Embryonic facial prominence (tissue), 1 donor: ENCODE measurements around the gene HIVEP3.

Source experiments
- DNase-seq: peaks from one replicate; pipeline ENCODE4 v3.0.0-alpha.2; 2016; ENCODE audit errors: extremely low spot score

HIVEP3 gene

DNA sequence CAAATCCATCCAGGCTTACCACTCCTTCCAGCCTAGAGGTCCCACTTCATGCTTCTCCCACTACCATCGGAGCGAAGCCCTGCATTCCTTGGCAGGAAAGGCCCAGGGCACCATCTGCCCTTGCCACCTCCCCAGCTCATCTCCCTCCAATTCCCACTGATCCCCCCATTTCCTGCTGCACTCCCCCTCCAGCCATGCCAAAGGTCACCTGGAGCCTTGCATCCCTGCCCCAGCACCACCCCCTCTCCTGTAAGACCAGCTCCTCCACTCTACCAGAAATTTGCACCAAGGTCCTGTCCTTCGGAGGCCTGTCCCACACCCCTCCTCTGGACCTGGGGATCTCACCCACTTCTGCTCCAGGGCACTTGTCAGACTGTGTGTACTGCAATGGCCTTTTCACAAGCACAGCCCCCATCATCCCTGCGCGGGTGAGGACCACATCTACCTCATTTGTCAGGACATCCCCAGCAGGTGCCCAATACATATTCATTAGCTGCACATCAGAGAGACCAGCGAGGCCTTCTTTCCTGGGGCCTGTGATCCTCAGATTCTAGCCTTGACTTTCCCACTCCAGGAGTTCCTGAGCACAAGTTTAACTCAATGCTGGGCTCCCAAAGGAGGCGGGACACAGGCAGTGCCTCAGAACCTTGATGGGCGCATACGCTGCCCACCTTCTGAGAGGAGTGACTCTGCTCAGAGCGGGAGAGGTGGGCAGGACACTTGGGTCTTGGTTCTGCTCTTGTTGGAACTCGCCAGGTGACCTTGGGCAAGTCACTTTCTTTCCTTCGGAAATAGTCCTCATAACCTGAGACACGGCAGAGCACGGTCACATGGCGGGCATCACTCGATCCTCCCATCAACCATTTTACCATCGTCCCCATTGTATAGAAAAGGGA is 384.3 kb downstream of the HIVEP3 start:
- DNase-seq, result no peak

DNA sequence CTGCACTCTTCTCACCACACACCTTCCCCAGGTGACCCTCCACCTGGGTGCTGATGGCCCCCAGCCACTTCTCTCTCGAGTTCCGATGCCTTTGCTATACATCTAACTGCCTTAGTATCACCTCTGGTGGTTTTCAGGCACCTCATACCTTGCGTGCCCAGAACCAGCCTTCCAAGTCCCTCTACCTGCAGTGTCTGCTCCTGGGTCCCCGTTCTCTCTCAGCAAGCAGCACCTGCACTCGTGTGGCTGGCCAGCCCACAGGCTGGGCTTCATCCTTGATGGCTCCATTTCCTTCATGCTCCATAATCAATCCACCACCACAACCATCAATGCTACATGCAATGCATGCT is 385.0 kb downstream of the HIVEP3 start:
- no peak for DNase-seq

DNA sequence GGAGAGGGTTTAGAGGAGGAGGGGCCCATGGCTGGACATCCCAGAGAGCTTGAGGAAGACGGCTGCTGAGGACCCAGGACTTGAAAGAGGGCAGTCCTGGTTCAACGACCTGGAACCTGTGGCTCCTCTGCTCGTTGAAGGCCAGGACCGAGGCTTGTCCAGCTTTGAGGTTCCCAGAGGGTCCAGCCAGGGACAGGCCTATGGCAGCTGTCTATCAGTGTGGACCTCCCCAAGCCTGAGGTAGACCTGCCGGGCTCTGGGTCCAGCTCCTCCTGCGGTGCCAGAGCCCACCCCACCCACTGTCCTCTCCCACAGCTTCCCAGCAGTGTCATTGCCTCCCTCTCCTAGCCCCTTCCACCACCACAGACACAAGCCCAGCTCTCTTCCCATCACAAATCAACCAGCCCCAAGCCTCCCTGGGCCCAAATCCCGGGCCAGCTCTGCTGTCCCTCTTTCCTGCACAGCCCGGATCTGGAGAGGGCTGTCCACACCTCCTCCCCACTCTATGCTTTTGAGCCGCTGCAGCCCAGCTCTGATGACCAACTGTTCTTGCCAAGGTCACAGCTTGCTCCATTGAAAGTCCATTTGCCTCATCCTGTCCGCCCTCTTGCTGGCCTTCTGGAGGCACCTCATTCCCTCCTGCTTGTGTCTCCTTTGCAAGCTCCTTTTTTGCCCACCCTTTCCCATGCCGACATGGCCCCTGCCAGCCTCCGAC is 385.5 kb downstream of the HIVEP3 start:
- DNase-seq, result no peak

DNA sequence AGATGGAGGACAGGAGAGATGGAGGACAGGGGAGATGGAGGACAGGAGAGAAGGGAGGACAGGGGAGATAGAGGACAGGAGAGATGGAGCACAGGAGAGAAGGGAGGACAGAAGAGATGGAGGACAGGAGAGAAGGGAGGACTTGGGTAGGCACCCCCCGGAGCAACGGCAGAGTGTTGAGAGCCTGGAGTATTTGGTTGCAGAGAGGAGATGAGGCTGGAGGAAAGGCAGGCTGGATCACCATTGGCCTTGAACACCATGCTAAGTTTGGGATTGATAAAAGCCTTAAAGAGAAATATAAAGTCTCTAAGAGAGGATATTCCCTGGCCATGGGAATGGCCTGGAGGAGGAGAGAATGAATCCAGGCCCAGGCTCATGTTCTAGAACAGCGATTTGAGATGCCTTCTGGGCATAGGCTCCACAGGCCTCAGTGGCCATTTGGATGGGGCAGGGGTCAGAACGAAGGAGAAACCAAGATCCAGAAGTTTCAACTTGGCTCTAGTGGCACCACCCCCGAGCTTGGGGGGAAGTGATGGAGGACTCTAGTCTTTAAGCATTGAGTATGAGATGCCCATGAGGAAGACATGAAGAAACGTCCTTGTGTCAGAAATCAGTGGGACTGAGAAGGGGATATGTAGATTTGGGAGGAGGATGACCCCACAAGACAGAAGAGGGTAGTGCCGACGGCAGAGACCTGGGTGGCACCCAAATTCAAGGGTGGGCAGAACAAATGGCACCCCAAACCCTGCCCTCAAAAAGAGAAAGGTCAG is 386.3 kb downstream of the HIVEP3 start:
- no peak for DNase-seq

DNA sequence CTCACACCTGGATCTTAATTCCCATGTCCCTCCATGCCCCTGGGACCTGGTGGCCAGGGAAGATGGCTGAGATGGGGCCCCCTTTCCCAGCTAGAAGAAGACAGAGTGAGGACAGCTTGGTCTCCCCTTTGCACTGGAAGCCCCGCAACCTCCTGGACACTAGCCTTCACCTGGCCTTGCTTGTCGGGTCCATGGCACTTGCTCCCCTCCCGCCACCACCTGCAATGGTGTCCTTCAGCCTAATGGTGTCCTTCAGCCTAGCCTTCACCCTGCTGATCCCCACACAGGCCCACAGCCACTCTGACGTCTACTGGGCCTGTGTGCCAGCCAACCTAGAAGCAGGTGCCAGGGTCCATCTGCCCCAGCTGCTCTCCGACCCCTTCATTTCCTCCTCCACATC is 388.3 kb downstream of the HIVEP3 start:
- DNase-seq, result no peak

DNA sequence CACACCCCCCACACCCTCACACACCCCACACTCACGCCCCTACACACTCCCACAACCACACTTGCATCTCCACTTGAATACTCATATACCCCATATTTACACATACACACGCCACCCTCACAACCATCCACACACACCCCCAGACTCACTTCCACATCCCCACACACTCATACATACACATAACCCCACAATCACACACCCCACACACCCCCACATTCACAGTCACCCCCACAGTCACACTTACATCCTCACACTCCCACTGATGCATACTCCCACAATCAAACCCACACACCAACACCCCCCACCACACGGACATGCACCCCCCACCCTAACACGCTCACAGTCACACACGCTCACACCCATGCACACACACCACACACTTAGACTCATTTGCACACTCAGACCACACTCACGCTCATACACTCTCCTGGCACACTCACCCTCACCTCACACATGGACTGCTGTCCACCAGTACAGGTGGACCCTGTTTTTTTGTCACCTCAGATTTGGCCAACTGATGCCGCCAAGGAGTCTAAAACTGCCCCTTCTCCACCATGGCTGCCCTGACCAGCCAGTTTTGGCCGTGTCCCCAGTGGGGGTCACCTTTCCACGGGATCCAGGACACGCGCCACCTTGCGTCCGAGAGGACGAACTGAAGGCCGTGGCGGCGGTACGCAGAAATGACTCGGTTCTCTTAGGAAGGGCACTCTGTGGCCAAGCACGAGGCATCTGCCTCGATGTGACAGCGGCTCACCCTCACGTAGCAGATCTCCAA is 388.9 kb downstream of the HIVEP3 start:
- DNase-seq, result no peak

DNA sequence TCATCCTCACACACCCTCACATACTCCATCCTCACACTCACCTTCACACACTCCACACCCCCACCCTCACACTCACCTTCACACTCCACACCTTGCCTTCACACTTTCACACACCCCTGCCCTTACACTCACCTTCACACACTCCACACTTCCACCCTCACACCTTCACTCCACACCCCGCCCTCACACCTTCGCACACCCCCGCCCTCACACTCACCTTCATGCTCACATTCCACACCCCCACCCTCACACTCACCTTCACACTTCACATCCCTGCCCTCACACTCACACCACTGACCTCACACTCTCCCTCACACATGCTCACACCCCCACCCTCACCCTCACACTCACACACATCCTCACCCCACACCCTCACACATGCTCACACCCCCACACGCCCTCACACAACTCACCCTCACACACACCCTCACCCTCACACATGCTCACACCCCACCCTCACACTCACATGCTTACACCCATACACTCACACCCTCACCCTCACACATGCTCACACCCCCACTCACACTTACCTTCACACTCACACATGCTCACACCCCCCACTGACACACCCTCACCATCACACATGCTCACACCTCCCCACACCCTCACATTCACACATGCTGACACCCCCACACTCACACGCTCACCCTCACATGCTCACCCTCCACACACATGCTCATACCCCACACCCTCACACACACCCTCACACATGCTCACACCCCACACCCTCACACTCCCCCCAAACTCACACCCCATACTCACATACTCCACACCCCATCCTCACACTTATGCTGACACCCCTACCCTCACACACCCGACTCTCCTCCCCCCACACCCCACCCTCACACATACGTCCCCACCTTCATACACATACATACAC is 389.8 kb downstream of the HIVEP3 start:
- DNase-seq, result no peak

DNA sequence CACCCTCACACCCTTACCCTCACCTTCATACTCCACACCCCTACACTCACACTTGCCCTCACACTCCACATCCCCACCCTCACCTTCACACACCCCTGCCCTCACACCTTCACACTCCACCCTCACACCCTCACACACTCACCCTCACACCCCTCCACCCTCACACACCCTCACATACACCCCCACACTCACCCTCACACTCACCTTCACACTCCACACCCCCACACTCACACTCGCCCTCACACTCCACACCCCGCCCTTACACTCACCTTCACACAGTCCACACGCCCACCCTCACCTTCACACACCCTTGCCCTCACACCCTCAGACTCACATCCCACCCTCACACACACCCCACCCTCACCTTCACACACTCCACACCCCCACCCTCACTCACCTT is 390.6 kb downstream of the HIVEP3 start:
- DNase-seq, result no peak

DNA sequence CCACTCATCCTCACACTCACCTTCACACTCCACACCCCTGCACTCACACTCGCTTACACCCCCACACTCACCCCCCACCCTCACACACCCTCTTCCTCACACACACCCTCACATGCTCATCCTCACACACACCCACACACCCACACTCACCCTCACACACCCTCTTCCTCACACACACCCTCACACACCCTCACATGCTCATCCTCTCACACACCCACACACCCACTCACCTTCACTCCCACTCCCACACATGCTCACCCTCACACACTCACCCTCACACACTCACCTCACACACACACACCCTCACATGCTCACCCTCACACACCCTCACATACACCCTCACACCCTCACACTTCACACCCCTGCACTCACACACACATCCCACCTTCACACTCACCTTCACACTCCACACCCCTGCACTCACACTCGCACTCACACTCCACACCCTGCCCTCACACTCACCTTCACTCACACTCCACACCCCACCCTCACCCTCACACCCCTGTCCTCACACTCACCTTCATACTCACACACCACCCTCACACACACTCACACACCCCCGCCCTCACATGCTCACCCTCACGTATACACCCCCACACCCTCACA is 391.7 kb downstream of the HIVEP3 start:
- DNase-seq, result no peak

DNA sequence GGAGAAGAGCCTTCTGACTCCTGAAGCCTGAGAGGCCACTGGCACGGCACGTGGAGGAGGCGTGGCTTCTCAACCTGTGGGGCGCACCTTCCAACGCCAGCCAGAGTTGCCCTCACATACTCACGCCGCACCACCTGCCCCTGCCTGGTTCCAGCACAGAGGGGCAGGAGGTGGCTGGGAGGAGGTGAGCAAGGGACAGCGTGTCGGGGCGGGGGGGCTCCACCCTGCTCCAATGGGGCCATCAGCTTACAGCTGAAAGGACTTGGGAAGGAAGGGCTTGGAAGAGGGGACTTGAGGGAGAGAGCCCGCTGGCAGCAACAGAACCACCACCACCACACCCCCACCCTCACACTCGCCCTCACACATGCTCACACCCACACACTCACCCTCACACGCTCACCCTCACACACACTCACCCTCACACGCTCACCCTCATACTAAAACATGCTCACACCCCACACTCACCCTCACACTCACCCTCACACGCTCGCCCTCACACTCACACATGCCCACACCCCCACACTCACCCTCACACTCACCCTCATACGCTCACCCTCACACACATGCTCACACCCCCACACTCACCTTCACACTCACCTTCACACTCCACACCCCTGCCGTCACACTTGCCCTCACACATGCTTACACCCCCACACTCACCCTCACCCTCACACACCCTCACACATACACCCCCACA is 392.7 kb downstream of the HIVEP3 start:
- DNase-seq, result no peak

DNA sequence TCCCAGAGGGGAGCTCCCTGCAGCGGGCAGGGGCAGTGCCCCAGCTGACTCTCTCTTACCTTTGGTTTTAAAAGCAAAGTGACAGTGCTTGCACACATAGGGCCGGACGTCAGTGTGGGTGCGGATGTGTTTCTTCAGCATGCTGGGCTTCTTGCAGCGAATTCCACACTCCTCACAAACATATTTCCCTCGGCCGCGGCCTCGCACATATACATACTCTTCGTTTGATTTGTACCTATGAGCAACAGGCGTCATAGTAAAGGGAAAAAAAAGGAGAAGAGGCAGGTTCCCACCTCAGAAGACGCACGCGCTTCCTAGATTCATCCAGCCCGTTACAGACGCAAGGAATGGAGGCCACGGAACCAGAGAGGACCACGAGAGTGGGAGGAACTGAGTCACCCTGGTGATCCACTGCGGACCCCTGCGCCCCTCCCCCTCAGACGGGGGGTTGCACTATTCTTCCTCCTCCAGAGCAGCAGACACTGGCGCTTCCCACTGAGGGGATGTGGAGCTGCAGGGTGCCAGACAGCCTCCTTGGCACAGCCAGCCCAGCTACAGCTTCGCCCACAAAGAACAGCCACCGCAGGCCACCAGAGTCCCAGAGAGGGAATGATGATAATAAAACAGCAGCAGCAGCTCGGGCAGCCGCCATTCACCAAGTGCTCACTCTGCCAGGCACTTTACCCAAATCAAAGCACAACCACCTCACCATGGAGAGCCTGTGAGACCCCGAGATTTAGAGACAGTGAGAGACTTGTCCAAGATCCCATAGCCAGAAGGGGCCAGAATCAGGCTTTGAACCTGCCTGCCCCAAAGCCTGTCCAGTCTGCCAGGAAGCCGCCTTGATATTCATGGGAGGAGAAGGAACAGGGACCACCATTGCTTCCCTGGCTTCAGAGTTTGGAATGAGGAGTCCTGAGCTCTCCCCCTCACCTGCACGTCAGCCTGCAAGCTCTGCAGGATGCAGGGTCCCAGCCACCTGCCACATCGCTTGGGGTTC is 393.7 kb downstream of the HIVEP3 start:
- DNase-seq, result no peak

DNA sequence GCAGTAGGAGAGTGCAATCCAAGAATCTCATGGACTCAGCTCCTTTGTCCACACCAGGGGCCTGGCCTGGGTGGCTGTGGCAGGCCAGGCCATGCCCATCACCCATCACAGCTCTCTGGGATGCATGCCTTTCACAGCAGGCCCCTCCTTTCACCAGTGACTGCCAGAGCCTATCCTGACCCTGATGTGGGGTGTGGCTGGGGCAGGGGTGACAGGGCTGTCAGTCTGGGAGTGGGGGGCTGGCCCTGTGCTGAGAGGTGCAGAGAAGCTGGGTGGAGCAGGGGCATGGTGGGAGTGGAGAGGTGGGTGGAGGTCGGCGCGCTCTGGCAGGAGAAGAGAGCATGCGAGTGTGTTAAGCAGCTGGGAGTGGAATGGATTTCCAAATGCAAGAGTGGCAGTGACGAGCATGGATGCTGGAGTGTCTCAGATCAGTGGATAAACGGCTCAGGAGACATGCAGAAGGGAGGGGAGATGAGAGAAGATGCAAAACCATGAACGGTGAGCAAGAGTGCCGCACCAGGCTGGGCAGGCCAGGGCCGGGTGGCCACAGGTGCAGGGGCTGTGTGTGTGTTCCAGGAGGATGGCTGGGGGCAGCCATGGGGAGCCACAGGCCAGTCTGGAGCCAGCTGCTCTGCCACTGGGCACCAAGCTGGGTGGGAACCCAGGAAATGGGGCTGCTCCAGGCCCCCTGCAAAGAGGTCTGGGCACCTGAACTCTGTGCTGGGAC is 394.6 kb downstream of the HIVEP3 start:
- no peak for DNase-seq

DNA sequence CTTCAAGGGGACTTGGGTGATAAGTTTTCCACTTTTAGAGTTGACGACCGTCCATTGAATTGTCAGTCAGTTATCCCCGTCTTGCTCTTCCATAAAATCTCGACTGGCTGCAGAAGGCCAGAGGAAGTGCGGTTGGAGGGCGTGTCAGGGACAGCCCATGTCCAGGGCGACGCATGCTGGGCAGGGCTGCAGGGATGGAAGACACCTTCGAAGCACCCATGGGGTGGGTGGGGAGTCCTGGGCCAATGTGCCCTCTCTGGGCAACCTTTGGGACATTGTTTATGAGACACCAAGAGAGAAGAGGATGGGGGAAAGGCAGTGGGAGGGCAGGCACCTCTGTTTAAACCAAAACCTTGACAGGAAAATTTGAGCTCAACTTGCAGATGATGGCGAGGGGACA is 395.7 kb downstream of the HIVEP3 start:
- no peak for DNase-seq

DNA sequence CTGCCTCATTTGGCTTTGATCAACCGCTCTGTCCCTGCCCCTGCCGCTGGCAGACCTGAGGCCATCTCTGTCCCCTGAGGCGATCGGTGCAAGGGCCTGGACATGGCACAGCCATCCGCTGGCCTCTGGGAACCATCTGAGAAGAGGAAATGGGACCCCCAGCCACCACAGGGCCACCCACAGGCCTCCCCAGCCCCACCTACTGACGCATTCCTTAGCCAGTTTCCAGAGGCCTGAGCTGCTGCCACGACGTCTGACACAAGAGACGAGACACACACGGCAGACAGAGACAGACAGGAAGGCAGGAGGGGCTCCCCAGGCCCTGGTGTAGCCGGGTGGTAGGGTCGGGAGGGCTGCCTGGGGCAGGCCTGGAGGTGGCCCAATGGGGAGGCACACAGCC is 397.0 kb downstream of the HIVEP3 start:
- DNase-seq, result no peak

DNA sequence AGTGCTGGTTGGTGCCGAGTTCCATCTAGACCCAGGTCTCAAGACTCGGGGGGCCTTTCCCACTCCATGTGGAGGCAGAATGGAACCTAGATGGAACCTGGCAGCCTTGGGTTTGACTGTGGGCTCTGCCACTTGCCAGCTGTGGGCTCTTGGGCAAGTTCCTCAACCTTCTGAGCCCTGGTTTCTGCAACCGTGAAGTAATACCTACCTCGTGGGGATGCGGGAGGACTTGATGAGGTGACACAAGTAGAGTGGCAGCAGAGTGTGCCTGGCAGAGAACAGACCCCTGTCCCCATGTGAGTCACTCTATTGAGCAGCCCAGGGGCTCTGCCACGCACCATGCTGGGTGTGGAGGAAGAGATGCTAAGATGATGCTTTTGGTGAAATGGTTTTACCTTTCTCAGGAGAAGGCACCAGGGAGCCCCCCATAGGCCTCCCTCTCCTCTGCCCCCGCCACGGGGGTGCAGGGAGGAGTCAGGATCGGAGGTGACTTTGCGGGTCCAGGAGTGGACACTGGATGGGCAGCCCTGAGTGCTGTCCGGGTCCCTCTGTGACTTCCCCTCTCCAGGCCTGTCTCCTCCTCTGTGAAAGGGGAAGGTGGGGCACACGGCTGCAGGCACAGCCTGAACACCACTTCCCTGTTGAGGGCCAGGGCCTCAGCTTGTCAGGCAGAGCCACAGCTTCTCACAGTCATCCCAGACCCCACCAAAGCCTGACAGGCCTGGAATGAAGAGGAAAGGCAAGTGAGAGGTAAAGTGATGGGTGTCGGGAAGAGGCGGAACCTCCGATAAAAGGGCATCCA is 397.6 kb downstream of the HIVEP3 start:
- no peak for DNase-seq

DNA sequence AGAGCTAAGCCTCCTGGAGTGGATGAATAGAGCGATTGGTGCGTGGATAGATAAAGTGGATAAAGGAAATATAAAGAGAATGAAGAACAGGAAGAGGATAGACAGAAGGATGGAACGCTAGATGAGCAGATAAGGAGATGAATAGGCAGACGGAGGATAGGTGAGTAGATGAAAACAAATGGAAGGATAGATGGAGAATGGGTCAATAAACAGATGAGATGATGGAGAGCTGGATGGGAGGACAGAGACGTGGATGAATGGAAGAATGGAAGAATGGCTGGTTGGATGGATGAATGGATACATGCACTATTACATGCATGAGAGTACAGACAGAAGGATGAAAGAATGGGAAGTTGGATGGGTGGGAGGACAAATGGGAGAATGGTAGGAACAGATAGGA is 399.1 kb downstream of the HIVEP3 start:
- DNase-seq, result no peak

DNA sequence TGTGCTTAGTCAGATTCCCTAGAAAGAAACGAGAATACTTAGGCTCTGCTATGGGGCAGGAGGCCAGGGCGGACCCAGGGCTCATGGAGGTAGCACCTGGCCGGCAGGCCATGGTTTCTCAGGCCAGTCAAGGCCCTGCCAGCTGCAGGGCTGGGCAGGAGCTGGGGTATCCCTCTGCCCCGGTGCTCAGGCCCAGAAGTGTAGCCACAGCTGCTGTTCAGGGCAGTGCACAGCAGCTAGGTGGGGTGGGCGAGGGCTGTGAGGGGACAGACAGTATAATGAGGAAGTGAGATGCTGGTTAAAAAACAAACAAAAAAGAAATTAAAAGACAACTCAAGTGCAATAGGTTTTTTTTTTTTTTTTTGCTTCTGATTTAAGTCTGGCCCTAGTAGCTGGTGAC is 400.3 kb downstream of the HIVEP3 start:
- no peak for DNase-seq
